Stimulated activated CD4-positive, alpha-beta T cell treated with anti-CD3 and anti-CD28 coated beads, Interleukin-15, amount 100 ng/mL, for 1 hour (primary cell): ENCODE results near the gene LIPE.
"Not testable (repeated sequence)": the region's sequence is repeated elsewhere in the genome, so short reads cannot be mapped to it uniquely, and the experiment has no call there.

Experiments used
- DNase-seq, 2 donors: peaks; one replicate each; pipeline ENCODE4 v3.0.0-alpha.2; 2020; ENCODE audit warnings: low read depth in 1 of 2, low spot score in 1 of 2

The LIPE gene

DNA sequence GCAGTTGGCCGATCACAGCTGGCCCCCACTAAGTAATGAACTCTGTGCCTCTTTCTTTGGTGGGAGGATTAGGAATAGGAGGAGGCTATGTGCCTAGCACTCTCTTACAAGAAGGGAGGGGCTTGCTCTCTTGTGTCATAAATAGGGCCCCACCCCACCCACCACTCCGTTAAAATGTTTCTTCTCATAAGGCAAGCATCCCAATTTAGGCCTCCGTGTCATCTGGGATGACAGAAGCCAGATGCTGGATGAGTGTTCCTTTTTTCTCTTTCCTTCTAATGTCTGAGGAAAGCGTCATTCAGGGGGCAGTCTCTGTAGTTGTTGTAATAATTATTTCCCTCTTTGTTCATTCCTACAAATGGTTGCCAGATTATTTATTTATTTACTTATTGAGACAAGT is at the start of gene LIPE:
Gene LIPE (minus strand): TSS at position 76 of the 400 bp plus-strand sequence. CDS start 239 bp downstream, outside the sequence.
- DNase-seq: no peak

DNA sequence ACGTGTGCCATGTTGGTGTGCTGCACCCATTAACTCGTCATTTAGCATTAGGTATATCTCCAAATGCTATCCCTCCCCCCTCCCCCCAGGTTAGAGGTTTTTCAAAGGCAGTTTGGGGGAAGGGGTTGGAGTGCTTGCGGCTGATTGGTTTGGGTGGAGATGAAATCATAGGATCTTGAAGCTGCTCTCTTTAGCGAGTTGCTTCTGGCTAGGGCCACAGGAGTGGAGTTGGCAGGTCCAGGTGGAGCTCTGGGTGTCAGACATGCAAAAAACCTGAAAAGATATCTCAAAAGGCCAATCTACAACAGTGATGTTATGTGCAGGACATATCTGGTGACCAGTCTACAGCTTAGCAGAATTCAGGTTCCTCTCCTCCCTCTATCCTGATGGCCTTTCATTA is 48.2 kb upstream of the LIPE start:
- no peak for DNase-seq

DNA sequence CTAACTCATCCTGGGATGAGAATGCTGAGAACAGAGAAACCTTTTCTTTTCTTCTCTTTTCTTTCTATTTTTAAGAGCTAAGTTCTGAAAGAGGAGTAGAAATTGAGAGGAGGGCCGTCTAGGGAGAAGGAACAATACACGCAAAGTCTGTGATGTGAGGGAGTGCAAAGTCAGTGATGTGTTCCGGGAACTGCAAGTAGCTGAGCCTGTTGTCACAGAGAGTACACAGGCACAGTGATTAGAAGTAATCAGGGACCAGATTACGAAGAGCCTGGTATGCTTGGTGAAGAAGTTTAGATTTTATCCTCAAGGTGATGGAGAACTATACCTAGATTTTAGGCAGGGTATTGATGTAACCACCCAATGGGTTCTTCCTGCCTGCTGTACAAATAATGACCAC is 47.6 kb upstream of the LIPE start:
- DNase-seq: no peak

GRCh38 chr19:42473686-42474085 is 46.5 kb upstream of the LIPE start:
- DNase-seq: no peak

GRCh38 chr19:42472402-42473147 is 45.4 kb upstream of the LIPE start:
- no peak for DNase-seq

GRCh38 chr19:42471554-42472249 is 44.5 kb upstream of the LIPE start:
- DNase-seq: no peak

DNA sequence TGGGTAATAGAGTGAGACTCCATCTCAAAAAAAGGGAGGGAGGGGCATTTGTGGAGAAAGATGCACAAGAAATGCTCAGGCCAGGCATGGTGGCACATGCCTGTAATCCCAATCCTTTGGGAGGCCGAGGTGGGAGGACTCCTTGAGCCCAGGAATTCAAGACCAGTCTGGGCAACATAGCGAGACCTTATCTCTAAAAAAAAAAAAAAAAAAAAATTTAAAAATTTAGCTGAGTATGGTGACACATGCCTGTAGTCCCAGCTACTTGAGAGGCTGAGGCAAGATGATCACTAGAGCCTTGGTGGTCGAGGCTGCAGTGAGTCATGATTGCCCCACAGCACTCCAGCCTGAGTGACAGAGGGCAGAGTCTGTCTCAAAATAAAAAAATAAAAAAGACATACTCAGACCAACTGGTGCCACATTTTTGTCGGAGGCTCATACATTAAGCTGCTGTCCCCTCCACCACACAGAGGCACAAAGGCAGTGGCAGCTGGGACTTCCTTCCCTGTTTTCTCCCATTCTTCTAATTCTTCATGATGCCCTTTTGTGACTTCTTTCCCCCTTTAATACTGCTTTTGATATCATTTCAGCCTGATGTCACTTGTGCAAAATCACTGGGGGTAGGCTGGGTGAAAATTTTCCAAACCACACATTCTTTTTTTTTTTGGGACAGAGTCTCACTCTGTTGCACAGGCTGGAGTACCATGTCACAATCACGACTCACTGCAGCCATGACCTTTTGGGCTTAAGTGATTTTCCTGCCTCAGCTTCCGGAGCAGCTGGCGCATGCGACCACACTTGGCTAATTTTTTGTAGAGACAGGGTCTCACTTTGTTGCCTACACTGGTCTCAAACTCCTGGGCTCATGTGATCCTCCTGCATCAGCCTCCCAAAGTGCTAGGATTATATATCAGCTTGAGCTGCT is 42.4 kb upstream of the LIPE start:
- no peak for DNase-seq

DNA sequence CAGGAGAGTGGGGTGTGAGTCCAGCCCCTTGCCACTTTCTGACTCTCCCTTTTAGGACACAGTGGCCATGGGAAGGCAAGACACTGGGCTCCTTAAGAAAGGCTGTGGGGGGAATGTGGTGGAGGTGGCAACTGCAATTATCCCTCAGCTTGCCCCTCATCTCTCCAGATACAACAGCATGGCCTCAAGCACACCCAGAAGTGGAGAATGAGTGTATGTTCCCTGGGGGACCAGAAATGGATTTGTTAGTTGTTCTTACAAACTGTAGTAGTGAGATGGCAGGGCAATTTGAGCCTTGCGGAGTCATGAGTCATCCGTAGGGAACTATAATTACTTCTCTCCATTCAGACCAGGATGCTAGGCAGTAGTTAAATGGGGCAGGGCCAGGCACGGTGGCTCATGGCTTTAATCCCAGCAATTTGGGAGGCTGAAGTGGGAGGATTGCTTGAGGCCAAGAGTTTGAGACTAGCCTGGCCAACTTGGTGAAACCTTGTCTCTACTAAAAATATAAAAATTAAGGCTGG is 41.1 kb upstream of the LIPE start:
- no peak for DNase-seq

DNA sequence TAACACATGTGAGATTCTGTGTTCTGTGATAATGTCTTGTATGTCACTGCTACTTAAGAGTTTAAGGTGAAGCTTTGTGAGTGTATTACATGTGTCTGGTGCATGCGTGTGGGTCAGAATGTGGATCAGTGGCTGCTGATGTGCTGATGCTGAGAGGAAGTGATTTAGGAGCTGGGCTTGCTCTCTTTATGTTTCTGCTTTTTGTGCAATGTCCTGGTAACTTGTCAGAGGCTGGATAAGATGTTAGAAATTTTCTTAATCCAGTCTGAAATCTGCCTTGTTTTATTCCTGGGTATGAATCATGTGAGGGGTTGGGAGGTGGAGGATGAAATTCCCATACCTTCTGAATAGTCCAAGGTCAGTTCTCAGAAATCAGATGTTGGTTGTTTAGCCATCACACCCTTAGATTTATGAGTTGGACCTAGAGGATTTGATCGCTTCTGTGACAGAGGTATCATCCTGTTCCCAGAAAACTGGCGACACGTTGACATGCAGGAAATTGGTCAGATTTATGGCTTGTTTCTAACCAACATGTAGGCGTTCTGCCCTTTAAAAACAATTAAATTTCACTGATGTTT is 40.1 kb upstream of the LIPE start:
- DNase-seq: no peak

- DNase-seq: no peak
Observed at GRCh38 chr19:42466521-42467182, 39.5 kb upstream of the LIPE start.

- DNase-seq: no peak
Observed at GRCh38 chr19:42465827-42466280, 38.7 kb upstream of the LIPE start.

- DNase-seq: no peak
Observed at GRCh38 chr19:42461700-42462324, 34.6 kb upstream of the LIPE start.

- DNase-seq: not testable (repeated sequence)
Observed at GRCh38 chr19:42461231-42461630, 34.0 kb upstream of the LIPE start.

GRCh38 chr19:42459926-42460325 is 32.7 kb upstream of the LIPE start:
- no peak for DNase-seq

GRCh38 chr19:42455621-42456081 is 28.5 kb upstream of the LIPE start:
- no peak for DNase-seq

- DNase-seq: no peak
Observed at GRCh38 chr19:42455086-42455485, 27.9 kb upstream of the LIPE start.

DNA sequence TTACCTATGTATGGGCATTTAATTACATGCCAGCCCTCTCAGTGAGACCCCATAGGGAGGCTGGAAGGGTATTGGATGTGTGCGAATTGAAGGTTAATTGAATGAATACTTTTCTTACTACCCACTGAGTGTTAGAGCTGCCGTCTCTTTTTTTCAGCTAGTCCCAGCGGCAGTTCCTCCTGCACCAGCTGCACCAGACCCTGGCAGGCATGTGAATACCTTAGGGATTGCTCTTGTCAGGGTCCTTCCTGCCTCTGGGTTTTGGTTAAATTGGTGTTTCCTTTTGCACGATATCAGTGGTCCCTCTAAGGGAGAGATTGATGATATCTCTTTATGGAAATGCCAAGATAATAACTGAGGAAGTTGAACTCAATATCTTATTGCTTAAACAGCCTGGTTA is 25.4 kb upstream of the LIPE start:
- no peak for DNase-seq

DNA sequence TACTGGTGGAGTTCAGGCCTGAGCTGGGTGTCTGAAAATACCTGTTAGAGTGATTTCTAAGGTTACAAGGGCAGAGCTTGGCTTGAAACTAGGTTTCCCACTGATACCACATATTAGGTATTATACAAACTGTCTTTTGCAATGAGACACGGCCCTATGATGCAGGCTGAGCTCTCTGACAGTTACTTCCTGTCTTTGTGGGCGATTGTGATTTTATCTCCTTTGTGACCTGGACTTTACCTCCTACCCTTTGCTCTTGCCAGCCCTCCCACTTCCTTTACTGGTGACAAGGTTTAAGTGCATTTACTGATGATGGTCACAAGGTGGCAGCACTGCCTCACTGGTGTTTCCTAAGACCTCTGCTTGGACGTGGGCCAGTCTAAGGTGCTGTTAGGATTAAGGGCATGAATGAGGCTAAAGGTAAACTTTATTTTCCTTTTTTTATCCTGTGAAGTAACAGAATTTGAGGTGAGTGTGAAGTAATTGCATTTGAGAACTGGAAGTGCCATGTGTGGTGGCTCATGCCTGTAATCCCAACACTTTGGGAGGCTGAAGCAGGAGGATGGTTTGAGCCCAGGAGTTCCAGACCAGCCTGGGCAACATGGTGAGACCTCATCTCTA is 23.2 kb upstream of the LIPE start:
- peak; percentile 36 to 49 for DNase-seq

- DNase-seq: not testable (repeated sequence)
Observed at GRCh38 chr19:42448306-42448705, 21.1 kb upstream of the LIPE start.
